Stimulated activated CD4-positive, alpha-beta T cell treated with anti-CD3 and anti-CD28 coated beads, Interleukin-4, amount 100 ng/mL, for 1 hour (primary cell): ENCODE results near the gene FBXL7.

Experiments used
- DNase-seq: peaks from one replicate; pipeline ENCODE4 v3.0.0-alpha.2; 2020

The FBXL7 gene

DNA sequence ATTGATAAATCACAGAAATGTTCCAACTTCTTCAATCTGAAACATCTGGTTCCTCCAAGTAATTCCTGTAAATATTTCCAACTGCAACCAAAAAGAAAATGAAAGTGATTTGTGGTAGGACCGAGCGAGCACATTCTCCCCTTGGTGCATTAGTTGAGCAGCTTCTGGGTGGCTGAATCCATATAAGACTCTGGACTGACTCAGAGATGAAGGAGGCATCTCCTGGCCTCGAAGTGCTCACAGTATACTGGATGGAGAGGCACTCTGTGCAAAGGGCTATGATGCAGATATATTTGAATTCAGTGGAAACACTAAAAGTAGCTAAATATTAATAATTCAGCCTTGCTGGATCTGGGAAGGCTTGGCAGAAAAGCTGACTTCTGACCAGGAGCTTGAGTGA, 414.7 kb downstream of the FBXL7 start:
- no peak for DNase-seq

- no peak for DNase-seq
Measured at GRCh38 chr5:15926586-15926985, 426.6 kb downstream of the FBXL7 start.

DNA sequence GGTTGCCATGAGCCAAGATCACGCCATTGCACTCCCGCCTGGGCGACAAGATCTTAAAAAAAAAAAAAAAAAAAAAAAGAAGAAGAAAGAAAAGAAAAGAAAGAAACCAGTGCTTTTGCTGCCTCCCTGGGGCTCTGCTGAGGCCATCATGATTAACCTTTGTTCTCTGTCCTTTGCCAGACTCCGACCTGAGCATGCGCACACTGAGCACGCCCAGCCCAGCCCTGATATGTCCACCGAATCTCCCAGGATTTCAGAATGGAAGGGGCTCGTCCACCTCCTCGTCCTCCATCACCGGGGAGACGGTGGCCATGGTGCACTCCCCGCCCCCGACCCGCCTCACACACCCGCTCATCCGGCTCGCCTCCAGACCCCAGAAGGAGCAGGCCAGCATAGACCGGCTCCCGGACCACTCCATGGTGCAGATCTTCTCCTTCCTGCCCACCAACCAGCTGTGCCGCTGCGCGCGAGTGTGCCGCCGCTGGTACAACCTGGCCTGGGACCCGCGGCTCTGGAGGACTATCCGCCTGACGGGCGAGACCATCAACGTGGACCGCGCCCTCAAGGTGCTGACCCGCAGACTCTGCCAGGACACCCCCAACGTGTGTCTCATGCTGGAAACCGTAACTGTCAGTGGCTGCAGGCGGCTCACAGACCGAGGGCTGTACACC, 427.9 kb downstream of the FBXL7 start:
- no peak for DNase-seq

DNA sequence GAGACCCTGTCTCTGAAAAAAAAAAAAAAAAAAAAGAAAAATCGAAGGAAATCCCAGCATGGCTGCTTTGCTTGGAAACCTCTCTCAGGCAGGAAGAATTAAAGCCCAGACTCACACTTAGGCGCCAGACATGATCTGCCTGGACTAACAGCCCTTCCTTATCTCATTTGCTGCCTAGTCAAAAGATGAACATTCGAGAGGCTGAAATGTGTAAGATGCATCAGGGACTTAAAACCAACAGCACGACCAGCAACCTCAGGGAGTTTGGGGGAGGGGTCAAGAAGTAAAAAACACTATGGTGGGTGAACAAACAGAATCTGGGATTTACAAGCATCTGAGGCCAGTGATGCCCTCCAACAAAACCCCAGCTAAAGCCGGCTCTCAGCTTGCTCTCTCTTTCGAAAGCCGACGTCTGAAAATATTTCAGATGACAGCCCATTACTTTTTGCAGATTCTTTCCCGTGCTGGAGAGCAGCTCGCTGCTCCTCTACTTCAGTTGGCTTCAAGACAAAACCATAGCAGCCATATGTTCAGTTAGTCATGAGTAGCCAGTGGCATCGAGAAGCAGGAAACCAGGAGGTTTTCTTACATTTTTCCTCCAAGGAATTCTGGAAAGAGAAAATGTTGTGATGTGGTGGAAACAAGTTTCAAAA, 429.8 kb downstream of the FBXL7 start:
- no peak for DNase-seq

DNA sequence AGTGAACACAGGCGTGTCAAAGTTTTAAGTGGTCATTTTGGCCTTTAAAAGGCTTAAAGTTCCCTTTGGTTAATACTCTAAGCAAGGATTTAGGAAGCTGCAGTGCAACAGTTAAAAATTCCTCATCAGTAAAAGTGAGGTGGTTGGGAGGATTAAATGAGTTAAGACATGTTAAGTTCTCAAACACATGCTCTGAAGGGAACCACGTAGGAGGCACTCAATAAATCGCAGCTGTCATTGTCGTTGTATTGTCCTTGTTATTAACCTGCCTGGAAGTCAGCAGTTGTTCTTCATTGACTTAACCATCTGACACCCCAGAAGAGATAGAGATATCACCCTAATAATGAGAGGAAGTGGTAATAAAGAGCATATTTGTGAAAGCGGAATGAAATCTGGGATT, 432.1 kb downstream of the FBXL7 start:
- DNase-seq, result no peak

- DNase-seq, result no peak
Measured at GRCh38 chr5:15933259-15934207, 433.6 kb downstream of the FBXL7 start.

DNA sequence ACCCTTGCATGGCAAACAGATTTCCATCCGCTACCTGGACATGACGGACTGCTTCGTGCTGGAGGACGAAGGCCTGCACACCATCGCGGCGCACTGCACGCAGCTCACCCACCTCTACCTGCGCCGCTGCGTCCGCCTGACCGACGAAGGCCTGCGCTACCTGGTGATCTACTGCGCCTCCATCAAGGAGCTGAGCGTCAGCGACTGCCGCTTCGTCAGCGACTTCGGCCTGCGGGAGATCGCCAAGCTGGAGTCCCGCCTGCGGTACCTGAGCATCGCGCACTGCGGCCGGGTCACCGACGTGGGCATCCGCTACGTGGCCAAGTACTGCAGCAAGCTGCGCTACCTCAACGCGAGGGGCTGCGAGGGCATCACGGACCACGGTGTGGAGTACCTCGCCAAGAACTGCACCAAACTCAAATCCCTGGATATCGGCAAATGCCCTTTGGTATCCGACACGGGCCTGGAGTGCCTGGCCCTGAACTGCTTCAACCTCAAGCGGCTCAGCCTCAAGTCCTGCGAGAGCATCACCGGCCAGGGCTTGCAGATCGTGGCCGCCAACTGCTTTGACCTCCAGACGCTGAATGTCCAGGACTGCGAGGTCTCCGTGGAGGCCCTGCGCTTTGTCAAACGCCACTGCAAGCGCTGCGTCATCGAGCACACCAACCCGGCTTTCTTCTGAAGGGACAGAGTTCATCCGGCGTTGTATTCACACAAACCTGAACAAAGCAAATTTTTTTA, 436.7 kb downstream of the FBXL7 start:
- DNase-seq, result no peak

- DNase-seq, result no peak
Measured at GRCh38 chr5:15937708-15938107, 437.7 kb downstream of the FBXL7 start.

- no peak for DNase-seq
Measured at GRCh38 chr5:15938186-15938585, 438.2 kb downstream of the FBXL7 start.

- DNase-seq, result no peak
Measured at GRCh38 chr5:15938961-15939360, 439.0 kb downstream of the FBXL7 start.

DNA sequence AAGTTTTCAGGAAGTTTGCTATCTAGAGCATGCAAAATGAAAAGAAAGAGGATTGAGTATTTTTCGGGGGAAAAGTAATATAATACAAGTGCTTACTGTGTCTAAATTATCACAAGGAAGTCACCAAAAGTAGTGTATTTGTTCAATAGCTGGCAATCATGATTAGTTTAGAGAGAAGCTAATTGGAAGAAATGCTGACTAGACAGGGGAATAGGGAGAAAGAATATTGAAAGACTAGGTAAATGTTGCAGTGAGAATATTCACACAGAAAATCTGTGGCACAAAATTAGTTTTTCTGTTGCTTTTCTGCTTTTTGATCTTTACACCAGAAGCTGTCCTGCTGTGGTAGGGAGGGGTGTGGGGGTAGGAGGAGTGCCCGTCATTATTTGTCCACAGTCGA, 440.9 kb downstream of the FBXL7 start:
- no peak for DNase-seq

GRCh38 chr5:15943487-15943886, 443.5 kb downstream of the FBXL7 start:
- no peak for DNase-seq

DNA sequence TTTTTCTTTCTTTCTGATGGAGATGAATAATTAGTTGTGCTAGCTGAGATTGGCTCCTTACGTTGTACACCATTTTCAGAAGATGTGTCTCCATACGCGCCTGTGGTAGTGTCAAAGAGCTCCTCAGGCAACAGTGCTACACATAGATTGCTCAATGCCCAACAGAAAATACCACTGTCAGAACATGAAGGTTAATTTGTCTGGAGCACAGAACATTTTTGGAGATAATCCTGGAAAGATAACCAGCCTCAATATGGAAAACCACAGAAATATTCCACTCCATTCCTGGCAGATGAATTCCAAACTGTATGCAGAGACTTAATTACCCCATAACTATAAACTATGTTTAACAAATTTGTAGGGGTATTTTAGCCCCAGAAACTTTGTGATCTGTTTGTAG, 446.0 kb downstream of the FBXL7 start:
- no peak for DNase-seq

GRCh38 chr5:15948190-15948589, 448.2 kb downstream of the FBXL7 start:
- no peak for DNase-seq

DNA sequence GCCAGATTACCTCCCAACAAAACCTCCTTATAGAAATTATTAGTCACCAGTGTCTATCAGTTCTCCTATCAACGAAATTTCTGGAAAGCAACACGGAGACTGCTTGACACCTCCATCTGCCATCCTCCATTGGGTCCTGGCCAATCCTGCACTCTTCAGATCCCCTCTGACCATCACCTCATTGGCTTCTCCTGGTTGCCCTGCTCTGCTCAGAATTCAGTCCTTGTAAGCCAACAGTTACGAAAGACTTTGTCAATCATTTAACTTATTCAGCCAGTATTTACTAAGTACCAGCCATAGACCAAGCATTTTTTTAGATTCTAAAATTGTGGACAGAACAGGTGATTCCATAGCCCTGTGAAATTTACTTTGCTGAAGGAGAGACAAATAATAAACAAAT, 451.1 kb downstream of the FBXL7 start:
- DNase-seq, result no peak

DNA sequence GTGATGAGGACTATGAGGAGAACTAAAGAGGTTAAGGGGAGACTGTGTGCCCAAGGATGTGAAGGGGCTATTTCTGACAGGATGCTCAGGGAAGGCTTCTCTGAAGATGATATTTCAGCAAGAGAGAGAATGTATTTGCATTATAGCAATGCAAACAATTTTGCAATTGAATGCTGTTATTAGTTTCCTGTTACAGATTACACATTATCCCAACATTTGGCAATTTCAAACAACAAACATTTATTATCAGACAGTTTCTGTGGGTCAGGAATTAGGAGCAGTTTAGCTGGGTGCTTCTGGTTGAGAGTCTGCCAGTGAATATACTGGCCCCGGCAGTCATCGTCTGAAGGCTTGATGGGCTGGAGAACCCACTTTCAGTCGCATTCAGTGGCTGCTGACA, 451.6 kb downstream of the FBXL7 start:
- no peak for DNase-seq

DNA sequence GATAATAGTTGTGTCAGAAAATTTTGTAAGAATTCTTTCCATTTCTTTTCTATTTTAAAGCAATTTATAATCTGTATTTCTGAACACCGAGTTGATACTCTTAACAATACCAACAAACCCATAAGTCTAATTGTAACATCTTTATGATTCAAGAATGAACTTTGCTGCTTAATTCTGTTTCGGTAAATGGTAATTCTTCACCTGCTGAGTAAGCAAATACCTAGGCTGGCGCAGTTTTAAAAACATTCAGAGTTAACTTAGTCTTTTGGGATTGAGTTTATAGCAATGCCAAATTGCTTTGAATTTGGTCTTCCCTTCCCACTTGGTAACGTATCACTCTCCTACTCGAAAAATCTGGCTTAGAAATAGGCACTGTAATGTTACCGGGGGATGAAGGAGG, 456.6 kb downstream of the FBXL7 start:
- DNase-seq, result no peak

DNA sequence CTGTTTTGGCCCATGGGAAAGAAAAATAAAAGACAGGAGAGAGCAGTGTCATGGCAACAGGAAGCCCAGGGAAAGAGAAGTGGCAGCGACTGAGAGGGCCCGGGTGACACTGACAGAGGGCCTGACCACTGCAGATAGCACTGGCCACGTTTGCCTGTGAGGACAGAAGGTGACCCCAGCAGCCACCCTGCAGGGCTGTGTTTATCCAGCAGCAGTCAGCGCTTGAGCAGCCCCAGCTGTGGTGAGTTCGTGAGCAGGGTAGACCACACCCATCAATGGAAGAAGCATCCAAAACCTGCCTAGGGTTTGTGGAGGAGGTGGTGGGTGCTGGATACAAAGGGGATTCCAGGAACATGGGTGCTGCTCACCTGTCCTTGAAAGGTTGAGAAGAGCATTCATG, 457.1 kb downstream of the FBXL7 start:
- DNase-seq, result no peak

GRCh38 chr5:15959370-15960164, 459.6 kb downstream of the FBXL7 start:
- no peak for DNase-seq

DNA sequence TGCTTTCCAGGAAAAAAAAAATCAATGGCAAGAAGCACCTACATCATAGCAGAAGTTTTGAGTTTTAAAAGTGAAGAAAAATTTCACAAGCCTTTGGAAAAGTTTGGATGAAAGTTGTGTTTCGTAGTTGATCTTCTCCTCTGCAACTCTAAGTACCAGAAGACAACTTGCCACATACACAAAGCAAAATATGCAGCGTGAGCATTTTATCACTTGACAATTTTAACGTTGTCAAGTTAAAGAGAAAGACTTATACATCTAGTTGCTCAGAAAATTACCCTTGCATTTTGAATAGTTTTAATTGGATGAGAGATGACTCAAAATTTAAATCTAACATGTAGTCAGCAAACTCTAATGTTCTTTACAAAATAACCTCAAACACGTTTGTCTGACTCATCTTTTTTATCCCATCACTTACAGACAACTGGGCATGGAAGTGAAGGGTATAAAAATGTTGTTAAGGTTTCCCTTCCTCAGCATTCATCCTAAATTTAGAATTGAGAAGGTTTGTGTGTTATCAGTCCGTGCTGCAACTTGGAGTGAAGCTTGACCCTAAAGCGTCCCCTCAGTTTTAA, 466.2 kb downstream of the FBXL7 start:
- no peak for DNase-seq

DNA sequence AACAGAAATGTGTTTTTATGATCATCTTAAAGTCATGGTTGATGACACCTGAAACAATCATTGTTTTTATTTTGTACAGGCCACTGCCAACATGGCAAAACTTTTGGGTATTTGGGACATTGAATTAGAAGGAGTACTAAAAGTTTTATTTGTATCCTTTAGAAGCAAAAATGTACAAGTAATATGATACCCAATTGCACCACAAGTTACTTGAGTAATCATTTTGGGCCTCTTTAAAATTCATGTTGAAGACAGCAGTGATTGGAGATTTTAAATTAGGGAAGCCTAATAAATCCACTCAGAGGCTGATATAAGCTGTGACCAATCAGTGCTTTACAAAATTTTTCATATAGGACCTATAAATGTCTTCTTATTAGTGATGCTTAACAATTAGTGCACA, 466.7 kb downstream of the FBXL7 start:
- DNase-seq, result no peak

- DNase-seq, result no peak
Measured at GRCh38 chr5:15968993-15969392, 469.0 kb downstream of the FBXL7 start.
